Endothelial cell (in vitro differentiated cells): Measurements from ENCODE around the gene GALNT12. TPM values are rescaled to one million over a fixed set of nuclear protein-coding genes. Genes with fewer than 3 reads are reported as not detected.

Experiments
- DNase-seq: peaks from one replicate; pipeline ENCODE4 v3.0.0; 2021; ENCODE audit warnings: low spot score
- H3K27ac Mint-ChIP-seq: one replicate; pipeline ENCODE4 v1.8.0; 2021; ENCODE audit warnings: mixed read lengths, inconsistent platforms; ENCODE audit not compliant: unreplicated experiment
- H3K27me3 Mint-ChIP-seq: one replicate; pipeline ENCODE4 v1.8.0; 2021; ENCODE audit warnings: mild to moderate bottlenecking, moderate library complexity, mixed read lengths, inconsistent platforms; ENCODE audit not compliant: unreplicated experiment
- H3K36me3 Mint-ChIP-seq: one replicate; pipeline ENCODE4 v1.8.0; 2021; ENCODE audit warnings: mild to moderate bottlenecking, low read depth, mixed read lengths, inconsistent platforms; ENCODE audit not compliant: unreplicated experiment
- H3K4me1 Mint-ChIP-seq: one replicate; pipeline ENCODE4 v1.8.0; 2021; ENCODE audit warnings: mild to moderate bottlenecking, mixed read lengths, inconsistent platforms; ENCODE audit not compliant: unreplicated experiment
- H3K4me3 Mint-ChIP-seq: one replicate; pipeline ENCODE4 v1.8.0; 2021; ENCODE audit warnings: mild to moderate bottlenecking, mixed read lengths, inconsistent platforms; ENCODE audit not compliant: unreplicated experiment
- H3K9me3 Mint-ChIP-seq: one replicate; pipeline ENCODE4 v1.8.0; 2021; ENCODE audit warnings: mixed read lengths, inconsistent platforms; ENCODE audit not compliant: unreplicated experiment
- total RNA-seq: library from RNA; stranded (reverse); fragmentation: NEBNext Ultra II Directional; extraction: Animal tissue kit (Norgen Biotek cat#: 25700); gene quantifications from one replicate; pipeline ENCODE4 v1.2.1, GENCODE V29; 2021; ENCODE audit not compliant: unreplicated experiment
- TF ChIP-seq, protein P1 (sequence below): fragments of 200-600 bp; sonication (generic); IDR thresholded peaks from one replicate; pipeline ENCODE4 v1.5.0; 2021; ENCODE audit warnings: antibody characterized with exemption; ENCODE audit not compliant: unreplicated experiment

The GALNT12 gene
- total RNA-seq, 1 donor from 2014 or later, result 1.7 TPM

DNA sequence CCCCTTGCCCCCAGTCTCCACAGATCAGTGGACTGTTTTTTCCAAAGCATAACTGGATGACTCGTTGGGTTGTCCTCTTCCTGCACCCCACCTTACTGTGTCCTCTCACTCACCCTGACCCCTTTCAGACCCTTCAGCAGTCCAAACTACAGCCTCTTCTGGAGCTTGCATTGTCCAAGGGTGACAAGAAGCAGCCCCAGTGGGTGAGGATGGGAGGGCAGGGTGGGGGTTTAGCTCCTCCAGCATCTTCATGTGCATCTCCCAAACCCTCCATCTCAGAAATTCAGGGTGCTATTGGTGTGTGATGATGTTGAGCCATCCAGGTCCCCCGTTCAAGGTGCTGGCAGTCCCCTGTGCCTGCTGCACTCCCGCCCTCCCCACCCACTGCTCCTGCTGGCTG, 73.9 kb downstream of the GALNT12 start:
- Mint-ChIP-seq H3K4me3 (no peak overlapping the region), H3K27me3 (peaks cover 4% of the 10 kb centered on the region), H3K4me1 (peaks cover 5% of the 10 kb centered on the region), H3K9me3 (no peaks in the 10 kb centered on the region), H3K27ac (no peak overlapping the region), H3K36me3 (no peaks in the 10 kb centered on the region)
- TF ChIP-seq, protein P1, sequence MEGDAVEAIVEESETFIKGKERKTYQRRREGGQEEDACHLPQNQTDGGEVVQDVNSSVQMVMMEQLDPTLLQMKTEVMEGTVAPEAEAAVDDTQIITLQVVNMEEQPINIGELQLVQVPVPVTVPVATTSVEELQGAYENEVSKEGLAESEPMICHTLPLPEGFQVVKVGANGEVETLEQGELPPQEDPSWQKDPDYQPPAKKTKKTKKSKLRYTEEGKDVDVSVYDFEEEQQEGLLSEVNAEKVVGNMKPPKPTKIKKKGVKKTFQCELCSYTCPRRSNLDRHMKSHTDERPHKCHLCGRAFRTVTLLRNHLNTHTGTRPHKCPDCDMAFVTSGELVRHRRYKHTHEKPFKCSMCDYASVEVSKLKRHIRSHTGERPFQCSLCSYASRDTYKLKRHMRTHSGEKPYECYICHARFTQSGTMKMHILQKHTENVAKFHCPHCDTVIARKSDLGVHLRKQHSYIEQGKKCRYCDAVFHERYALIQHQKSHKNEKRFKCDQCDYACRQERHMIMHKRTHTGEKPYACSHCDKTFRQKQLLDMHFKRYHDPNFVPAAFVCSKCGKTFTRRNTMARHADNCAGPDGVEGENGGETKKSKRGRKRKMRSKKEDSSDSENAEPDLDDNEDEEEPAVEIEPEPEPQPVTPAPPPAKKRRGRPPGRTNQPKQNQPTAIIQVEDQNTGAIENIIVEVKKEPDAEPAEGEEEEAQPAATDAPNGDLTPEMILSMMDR, result no peak
- no peak for DNase-seq

DNA sequence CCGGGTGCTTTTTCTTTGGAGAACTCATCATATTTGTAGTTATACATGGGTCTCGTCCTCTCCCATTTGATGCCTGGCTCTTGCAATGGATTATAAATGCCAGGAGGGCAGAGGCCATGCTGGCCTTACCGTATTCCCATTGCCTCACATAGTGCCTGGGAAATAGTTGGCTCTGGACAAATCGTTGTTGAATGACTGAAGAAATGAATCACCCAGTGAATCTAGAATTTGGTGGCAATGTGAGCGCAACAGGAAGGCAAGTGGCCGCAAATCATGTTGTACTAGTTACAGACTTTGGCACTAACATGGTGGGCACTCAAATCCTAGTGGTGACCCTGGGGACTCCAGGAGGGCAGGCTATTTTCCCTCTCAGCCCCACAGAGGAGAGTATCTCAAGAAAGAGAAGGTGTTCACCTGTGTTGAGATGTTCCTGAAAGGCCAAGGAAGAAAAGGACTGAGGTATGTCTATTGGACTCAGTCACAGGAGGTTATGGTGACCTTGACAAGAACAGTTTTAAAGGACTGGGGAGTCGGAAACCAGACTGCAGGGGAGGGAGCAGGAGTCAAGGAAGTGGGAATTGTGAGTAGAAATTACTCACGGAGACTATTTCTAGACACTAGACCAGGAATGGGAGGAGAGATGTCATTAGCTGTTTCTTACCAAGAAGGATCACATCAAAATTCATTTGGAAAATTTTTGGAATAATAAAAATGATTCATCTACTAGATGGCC, 74.5 kb downstream of the GALNT12 start:
- Mint-ChIP-seq H3K27ac (no peak overlapping the region), H3K36me3 (no peaks in the 10 kb centered on the region), H3K9me3 (no peaks in the 10 kb centered on the region), H3K27me3 (peaks cover 4% of the 10 kb centered on the region), H3K4me1 (peaks cover 12% of the 10 kb centered on the region), H3K4me3 (no peak overlapping the region)
- DNase-seq, result no peak
- TF ChIP-seq, protein P1, result no peak

DNA sequence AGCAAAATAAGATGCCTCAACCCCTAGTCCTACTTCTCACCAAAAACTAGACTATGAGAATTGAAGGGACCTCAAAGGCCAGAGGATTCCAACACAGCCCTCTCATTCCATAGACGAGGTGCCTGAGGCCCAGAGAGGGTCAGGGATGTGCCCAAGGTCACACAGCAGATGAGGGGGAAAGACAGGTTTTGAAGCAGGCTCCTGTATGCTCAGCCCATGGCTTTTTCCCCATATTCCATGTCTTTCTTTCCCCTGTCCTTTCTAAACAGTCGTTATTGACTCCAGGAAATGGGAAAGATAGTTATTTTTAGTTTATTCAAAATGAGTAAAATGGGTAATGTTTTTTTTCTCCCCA, 75.1 kb downstream of the GALNT12 start:
- Mint-ChIP-seq H3K4me1 (peaks cover 17% of the 10 kb centered on the region), H3K4me3 (no peak overlapping the region), H3K36me3 (no peaks in the 10 kb centered on the region), H3K27me3 (peaks cover 4% of the 10 kb centered on the region), H3K9me3 (no peaks in the 10 kb centered on the region), H3K27ac (no peak overlapping the region)
- TF ChIP-seq, protein P1, result no peak
- DNase-seq, result no peak

DNA sequence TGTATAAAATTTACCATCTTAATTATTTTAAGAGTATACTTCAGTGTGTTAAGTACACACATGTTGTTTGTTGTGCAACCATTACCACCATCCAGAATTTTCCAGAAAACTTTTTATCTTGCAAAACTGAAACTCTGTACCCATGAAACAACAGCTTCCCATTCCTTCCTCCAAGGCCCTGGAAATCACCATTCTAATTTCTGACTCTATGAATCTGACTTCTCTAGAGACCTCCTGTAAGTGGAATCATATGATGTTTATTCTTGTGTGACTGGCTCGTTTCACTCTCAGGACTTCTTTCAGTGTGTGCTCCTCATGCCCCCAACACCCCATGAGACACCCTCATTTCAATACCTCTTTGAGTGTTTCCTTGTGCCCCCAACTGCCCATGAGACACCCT, 75.8 kb downstream of the GALNT12 start:
- TF ChIP-seq, protein P1, result no peak

DNA sequence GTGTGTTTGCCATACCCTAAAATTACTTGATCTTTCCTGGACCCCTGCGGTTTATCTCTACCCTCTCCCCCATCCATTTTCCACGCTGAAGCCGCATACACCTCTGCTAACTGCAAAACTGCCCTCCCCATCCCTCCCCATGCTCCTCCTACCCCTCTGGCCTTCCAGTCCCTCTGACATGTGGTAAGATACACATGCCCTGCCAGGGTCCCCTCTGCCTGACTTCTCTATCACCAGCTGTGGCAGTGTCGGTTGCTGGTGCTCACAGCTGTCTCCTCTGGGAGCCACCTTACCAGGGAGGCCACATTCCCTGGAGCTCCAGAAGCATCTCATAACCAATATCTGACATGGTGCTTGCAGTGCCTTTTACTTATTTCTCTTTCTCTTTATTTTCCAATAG, 77.4 kb downstream of the GALNT12 start:
- H3K4me3 Mint-ChIP-seq, result no peak overlapping the region
- TF ChIP-seq, protein P1, result no peak
- H3K36me3 Mint-ChIP-seq, result no peaks in the 10 kb centered on the region
- no peak for DNase-seq
- peaks cover 8% of the 10 kb centered on the region for H3K27me3 Mint-ChIP-seq
- H3K4me1 Mint-ChIP-seq, result peaks cover 13% of the 10 kb centered on the region
- no peak overlapping the region for H3K27ac Mint-ChIP-seq
- no peaks in the 10 kb centered on the region for H3K9me3 Mint-ChIP-seq

More for the DNA sequence above, 75.8 kb downstream of the GALNT12 start:
- Mint-ChIP-seq H3K9me3 (no peaks in the 10 kb centered on the region), H3K27ac (no peak overlapping the region), H3K36me3 (no peaks in the 10 kb centered on the region), H3K27me3 (peaks cover 6% of the 10 kb centered on the region), H3K4me3 (no peak overlapping the region), H3K4me1 (peaks cover 18% of the 10 kb centered on the region)
- no peak for DNase-seq
